ENCODE measurements around the gene FAM25A.
"Not testable (repeated sequence)": the region's sequence is repeated elsewhere in the genome, so short reads cannot be mapped to it uniquely, and the experiment has no call there.

The FAM25A gene

GRCh38 chr10:87020056-87020455, at the start of gene FAM25A:
Gene FAM25A (plus strand): TSS chr10:87020294. CDS start chr10:87020325, 31 bp downstream.
- not testable (repeated sequence) for DNase-seq (ENCODE audit: low read depth in 1 of 2, low spot score in 1 of 2)

GRCh38 chr10:86970982-86971231, 49.2 kb upstream of the FAM25A start:
- no peak for DNase-seq (ENCODE audit: low read depth in 1 of 2, low spot score in 1 of 2)

GRCh38 chr10:86971232-86971991, 48.7 kb upstream of the FAM25A start:
- peak; percentile 82 to 87 for DNase-seq (ENCODE audit: low read depth in 1 of 2, low spot score in 1 of 2)

GRCh38 chr10:86972613-86973380, 47.3 kb upstream of the FAM25A start:
- no peak for DNase-seq (ENCODE audit: low read depth in 1 of 2, low spot score in 1 of 2)

GRCh38 chr10:86974484-86974883, 45.6 kb upstream of the FAM25A start:
- DNase-seq (ENCODE audit: low read depth in 1 of 2, low spot score in 1 of 2): no peak

- DNase-seq (ENCODE audit: low read depth in 1 of 2, low spot score in 1 of 2): no peak
These were observed 43.6 kb upstream of the FAM25A start for GRCh38 chr10:86976362-86977056.

- not testable (repeated sequence) for DNase-seq (ENCODE audit: low read depth in 1 of 2, low spot score in 1 of 2)
These were observed 41.6 kb upstream of the FAM25A start for GRCh38 chr10:86978457-86978856.

- no peak for DNase-seq (ENCODE audit: low read depth in 1 of 2, low spot score in 1 of 2)
These were observed 40.7 kb upstream of the FAM25A start for GRCh38 chr10:86979296-86979818.

- no peak for DNase-seq (ENCODE audit: low read depth in 1 of 2, low spot score in 1 of 2)
These were observed 40.1 kb upstream of the FAM25A start for GRCh38 chr10:86979977-86980448.

GRCh38 chr10:86981020-86981419, 39.1 kb upstream of the FAM25A start:
- not testable (repeated sequence) for DNase-seq (ENCODE audit: low read depth in 1 of 2, low spot score in 1 of 2)

GRCh38 chr10:86981716-86982115, 38.4 kb upstream of the FAM25A start:
- no peak for DNase-seq (ENCODE audit: low read depth in 1 of 2, low spot score in 1 of 2)

- not testable (repeated sequence) for DNase-seq (ENCODE audit: low read depth in 1 of 2, low spot score in 1 of 2)
These were observed 35.6 kb upstream of the FAM25A start for GRCh38 chr10:86984498-86984897.

GRCh38 chr10:86988520-86988919, 31.6 kb upstream of the FAM25A start:
- DNase-seq (ENCODE audit: low read depth in 1 of 2, low spot score in 1 of 2): no peak

- not testable (repeated sequence) for DNase-seq (ENCODE audit: low read depth in 1 of 2, low spot score in 1 of 2)
These were observed 28.7 kb upstream of the FAM25A start for GRCh38 chr10:86991362-86991761.

- DNase-seq (ENCODE audit: low read depth in 1 of 2, low spot score in 1 of 2): no peak
These were observed 27.6 kb upstream of the FAM25A start for GRCh38 chr10:86992456-86992855.

- DNase-seq (ENCODE audit: low read depth in 1 of 2, low spot score in 1 of 2): no peak
These were observed 27.2 kb upstream of the FAM25A start for GRCh38 chr10:86992929-86993328.

- DNase-seq (ENCODE audit: low read depth in 1 of 2, low spot score in 1 of 2): not testable (repeated sequence)
These were observed 20.2 kb upstream of the FAM25A start for GRCh38 chr10:86999802-87000403.

- DNase-seq (ENCODE audit: low read depth in 1 of 2, low spot score in 1 of 2): no peak
These were observed 19.6 kb upstream of the FAM25A start for GRCh38 chr10:87000491-87000890.

- DNase-seq (ENCODE audit: low read depth in 1 of 2, low spot score in 1 of 2): not testable (repeated sequence)
These were observed 13.0 kb upstream of the FAM25A start for GRCh38 chr10:87007124-87007523.

GRCh38 chr10:87007674-87008073, 12.4 kb upstream of the FAM25A start:
- DNase-seq (ENCODE audit: low read depth in 1 of 2, low spot score in 1 of 2): not testable (repeated sequence)

GRCh38 chr10:87008303-87008702, 11.8 kb upstream of the FAM25A start:
- not testable (repeated sequence) for DNase-seq (ENCODE audit: low read depth in 1 of 2, low spot score in 1 of 2)

Measured in stimulated activated CD4-positive, alpha-beta T cell treated with anti-CD3 and anti-CD28 coated beads, Interleukin-15, amount 100 ng/mL, for 1 hour (primary cell).